HG03066 (cell line): ENCODE results near the gene OLR1.

ENCODE experiments used
- ATAC-seq: cut with Tn5 transposase; IDR thresholded peaks from one replicate; pipeline ENCODE4 v1.9.1; 2021; ENCODE audit warnings: low read depth; ENCODE audit not compliant: unreplicated experiment

The OLR1 gene

DNA sequence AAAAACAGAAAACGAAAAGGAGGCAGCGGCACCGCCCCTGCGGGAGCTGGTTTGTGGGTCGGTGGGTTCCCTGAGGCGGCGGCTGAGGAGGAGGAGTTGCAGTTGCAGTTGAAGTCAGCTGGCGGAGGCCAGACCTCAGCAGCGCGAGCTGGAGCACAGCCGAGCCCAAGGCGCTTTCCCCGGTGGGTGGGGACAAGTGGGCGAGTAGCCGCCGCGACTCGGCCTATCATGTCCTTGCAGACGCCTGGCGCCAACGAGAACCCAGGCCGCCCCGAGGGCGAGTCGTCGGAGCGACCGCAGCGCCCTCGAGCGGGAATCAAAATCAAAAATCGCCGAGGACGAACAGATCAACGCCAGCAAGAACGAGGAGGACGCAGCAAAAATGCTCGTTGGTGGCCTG is 60.5 kb downstream of the OLR1 start:
- ATAC-seq, result no peak

DNA sequence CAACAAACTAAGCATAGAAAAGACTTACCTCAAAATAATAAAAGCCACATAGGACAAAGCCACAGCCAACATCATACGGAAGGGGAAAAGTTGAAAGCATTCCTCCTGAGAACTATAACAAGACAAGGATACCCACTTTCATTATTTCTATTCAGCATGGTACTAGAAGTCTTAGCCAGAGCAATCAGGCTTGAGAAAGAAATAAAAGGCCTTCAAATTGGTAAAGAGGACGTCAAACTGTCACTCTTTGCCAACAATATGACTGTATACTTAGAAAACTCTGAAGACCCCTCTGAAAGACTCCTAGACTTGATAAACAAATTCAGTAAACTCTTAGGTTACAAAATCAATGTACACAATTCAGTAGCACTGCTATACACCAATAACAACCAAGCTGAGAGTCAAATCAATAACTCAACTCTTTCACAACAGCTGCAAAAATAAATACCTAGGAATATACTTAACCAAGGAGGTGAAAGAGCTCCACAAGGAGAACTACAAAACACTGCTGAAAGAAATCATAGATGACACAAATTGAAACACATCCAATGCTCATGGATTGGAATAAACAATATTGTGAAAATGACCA is 61.6 kb downstream of the OLR1 start:
- no peak for ATAC-seq
